Measurements from ENCODE around the gene PGBD5.

The PGBD5 gene

DNA sequence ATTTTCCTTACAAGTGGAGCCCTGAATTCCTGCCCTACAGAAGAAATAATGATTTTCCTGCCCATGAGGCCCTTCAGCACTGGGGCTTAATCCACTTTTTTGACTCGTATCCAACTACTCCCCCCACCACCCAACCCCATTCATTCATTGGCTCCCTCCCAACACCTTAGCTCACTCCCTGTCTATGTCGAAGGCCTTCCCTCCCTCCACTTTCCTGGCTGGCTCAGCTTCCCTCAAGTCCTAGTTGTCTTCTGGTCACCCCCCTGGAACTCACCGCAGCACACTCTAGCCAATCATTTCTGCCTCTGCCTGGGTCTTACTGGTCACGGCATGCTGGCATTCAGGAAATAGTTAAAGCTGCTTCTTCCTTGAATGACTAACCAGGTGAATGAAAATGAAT is 118.9 kb downstream of the PGBD5 start:
- no peak for DNase-seq (ENCODE audit: low read depth in 3 of 3, low spot score in 1 of 3)

DNA sequence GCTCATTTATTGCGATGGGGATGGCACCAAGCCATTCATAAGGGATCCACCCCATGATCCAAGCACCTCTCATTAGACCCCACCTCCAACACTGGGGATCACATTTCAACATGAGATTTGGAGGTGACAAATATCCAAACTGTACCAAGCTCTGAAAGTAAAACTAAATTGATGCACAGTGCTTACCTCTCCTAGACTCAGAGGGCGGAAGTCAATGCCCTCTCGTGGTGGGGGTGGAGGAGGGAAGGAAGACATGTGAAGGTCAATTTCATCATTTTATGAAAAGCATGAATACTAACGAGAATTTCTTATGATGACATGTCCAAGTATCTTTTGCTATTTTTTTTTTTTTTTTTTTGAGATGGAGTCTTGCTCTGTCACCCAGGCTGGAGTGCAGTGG is 120.0 kb downstream of the PGBD5 start:
- no peak for DNase-seq (ENCODE audit: low read depth in 3 of 3, low spot score in 1 of 3)

DNA sequence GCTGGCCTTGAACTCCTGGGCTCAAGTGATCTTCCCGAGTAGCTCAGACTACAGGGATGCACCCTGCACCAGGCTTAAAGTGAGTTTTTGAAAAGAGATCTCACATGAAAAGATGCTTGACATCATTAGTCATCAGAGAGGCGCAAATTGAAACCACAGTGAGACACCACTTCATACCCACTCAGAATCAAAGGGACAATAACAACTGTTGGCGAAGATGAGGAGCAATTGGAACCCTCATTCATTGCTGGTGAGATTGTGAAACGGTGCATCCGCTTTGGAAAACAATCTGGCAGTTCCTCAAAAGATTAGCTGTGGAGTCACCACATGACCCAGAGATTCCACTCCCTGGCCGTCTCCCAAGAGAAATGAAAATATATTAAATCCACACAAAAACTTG is 122.3 kb downstream of the PGBD5 start:
- DNase-seq (ENCODE audit: low read depth in 3 of 3, low spot score in 1 of 3) = no peak

DNA sequence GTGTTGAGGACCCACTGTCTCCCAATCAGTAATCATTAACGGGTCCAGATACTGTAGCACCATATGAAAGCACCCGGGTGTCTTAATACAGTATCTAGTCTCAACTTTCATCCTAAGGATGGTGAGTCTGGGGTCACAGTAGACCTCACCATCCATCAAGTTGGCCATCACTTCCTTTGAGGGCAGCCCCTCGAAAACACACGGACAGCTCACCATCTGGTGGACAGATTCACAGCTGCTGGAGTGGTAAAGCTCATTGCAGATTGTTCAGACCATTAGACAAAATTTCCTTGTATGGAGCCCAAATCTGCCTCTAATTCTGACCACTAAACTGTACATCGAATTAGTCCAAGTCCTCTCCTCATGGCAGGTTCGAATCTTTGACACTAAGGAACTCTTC is 123.1 kb downstream of the PGBD5 start:
- DNase-seq (ENCODE audit: low read depth in 3 of 3, low spot score in 1 of 3) = no peak

DNA sequence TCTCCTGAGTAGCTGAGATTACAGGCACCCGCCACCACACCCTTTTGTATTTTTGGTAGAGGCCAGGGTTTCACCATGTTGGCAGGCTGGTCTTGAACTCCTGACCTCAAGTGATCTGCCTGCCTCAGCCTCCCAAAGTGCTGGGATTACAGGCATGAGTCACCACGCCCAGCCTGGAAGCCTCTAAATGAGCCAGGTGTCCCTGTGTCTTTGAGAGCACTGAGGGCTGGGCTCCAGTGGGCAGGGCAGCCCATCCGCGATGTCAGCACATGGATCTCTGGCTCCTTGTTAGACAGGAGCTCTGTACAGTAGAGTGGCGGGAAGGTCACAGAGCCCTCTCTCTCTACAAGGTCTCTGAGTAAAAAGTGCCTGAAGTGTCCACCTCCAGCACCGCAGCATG is 124.3 kb downstream of the PGBD5 start:
- no peak for DNase-seq (ENCODE audit: low read depth in 3 of 3, low spot score in 1 of 3)

DNA sequence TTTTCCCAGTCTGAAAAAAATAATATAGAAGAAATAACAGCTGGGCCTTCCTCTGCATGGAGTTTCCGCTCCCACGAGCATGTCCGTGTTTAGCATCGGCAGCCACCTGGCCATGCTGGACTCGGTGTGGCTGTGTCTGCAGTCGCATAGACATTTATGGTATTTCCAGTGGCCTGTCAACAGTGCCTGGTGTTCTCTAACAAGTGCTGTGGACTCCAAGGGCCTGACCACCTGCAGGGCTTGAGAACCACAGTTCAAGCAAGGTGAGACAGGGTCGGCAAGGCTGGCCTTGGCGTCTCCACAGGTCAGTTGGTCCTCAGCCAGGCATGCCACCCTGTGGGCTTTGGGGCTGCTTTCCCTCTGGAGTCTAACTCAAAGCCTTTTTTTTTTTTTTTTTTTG is 124.8 kb downstream of the PGBD5 start:
- no peak for DNase-seq (ENCODE audit: low read depth in 3 of 3, low spot score in 1 of 3)

DNA sequence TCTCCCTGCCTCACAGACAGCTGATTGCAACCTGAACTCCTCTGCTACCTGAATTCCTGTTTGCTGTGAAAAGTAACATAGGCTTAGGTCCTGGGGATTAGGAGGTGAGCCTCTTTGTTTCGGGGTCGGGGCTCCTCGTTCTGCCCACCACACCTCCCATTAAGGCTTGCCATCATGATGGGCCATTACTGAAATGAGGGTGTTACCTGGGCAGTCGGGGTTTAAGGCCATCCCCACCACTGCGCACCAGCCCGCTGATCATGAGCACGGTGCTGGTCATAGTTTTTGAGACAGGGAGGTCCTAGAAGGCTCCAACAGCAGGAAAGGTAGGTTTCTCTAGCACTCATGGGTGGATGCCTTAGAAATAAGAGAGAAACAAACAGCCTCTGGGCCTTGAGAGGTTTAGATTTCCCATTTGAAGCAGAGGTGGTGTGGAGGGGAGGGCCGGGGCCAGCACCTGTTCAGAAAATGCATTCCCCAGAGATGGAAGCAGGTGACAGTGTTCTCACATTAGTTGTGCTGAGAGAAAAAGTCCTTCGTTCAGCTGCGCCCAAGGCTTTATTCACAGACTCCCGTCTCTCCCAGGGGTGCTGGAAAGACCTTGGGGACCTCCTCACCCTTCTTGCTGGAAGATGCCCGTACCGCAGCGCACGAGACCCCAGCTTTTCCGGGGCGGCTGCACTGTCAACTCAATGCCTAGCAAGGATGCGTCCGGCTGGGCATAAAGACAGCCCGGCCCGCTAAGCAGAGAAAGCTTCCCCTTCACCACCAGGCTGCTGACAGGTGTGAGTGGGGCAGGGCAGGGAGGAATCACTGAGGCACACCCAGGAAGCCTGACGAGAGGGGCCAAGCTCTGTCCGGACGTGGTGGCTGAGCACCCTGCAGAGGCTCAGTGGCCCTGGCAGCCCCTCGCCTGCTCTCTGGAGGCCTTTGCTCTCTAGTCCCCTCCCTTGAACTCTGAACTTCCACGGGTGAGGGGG is 125.5 kb downstream of the PGBD5 start:
- DNase-seq (ENCODE audit: low read depth in 3 of 3, low spot score in 1 of 3) = no peak

DNA sequence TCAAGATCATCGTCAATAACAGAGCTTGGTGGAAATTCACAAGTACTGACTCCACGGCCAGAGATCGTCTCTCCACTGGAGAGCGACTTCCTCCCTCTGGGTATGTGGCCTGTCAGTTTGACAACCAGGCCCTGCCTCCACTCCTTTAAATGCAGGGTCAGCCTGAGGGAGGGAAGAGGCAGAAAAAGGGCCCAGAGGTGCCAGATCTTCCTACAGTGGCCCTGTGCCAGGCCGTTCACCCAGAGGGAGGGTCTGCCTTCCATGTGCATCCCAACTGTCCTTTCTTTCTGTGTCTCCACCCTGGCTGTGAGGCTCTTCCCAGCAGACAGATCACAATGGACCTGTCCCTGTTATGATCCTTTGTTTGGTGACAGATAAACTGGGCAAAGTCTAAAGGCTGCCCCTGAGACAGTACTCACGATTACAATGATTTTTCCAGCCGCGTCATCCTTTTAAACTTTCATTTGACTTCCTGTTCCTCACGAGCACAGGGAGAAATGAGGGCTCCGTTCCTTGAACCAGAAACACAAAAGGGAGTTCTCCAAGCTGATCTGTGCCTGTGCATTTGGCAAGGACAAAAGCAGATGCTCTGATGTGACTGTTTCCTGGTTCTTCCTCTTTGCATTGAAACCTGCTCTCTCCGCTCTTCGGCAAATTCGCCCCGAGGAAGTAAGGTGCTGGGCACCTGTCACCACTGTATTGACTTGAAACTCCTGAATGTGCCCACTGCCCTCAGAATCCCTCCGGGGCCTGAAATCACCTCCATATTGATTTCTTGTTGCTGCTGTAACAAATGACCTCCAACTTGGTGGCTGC is 126.7 kb downstream of the PGBD5 start:
- DNase-seq (ENCODE audit: low read depth in 3 of 3, low spot score in 1 of 3) = no peak

DNA sequence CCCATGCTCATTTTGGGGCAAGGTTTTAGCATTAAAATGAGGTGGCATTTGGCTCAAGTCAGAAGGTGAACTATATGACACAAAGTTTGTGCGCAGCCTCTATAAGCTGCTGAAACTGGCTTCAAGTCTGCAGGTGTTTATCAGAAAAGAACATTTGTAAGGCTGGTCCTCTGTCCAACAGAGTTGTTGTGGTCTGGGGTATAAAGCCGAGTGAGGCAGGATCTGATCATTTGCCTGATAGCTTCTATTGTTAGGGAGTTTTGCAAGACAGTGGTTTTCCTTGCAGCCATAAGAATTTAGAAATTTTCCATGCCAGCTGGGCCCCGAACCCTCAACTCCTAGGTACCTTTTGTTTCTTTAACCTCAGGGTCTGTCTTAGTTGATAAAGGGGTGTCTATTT is 130.8 kb downstream of the PGBD5 start:
- no peak for DNase-seq (ENCODE audit: low read depth in 3 of 3, low spot score in 1 of 3)

DNA sequence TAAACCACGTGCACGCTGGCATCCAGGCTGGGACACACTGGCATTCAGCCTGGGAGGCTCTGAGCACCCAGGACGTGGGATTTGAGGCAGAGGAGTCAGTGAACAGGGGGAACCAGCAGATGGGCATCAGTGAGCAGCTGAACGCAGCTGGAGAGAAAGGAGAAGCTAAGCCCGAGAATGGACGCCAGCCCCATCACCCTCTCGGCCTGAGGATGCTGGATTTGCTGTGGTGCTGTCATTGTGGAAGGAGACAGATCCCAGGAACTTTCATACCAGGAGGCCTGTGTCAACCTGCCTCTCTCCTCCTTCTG is 132.8 kb downstream of the PGBD5 start:
- DNase-seq (ENCODE audit: low read depth in 3 of 3, low spot score in 1 of 3) = no peak

DNA sequence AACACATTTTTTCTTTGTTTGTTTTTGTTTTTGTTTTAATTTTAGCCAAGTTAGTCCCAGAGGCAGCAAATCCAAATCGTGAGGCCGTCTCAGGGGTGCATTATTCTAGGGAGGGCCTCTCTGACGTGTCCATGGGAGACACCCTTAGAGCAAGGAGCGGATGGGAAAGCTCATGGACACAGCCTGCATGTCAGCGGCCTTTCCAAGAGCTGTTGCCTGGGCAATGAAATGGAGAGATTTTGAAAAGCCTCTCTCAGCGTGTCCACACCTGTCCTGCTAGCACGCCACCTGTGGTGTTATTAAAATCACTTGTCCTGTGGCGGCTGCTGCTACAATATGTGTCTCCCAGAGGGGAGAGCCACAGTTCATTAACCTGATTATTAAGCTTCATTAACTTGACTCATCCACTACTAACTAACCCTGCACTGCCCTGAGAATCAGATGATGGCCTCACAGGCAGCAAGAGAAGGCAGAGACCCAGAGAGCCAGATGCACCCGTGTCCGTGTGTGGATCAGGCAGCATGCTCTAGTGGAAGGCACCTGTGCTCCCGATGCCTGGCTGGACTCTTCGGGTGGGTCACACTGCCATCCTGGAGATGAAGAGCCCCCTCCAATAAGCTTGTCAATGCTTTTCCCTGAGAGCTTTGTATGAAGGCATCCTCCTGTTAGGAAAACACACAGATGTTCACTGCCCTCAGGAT is 133.3 kb downstream of the PGBD5 start:
- no peak for DNase-seq (ENCODE audit: low read depth in 3 of 3, low spot score in 1 of 3)

DNA sequence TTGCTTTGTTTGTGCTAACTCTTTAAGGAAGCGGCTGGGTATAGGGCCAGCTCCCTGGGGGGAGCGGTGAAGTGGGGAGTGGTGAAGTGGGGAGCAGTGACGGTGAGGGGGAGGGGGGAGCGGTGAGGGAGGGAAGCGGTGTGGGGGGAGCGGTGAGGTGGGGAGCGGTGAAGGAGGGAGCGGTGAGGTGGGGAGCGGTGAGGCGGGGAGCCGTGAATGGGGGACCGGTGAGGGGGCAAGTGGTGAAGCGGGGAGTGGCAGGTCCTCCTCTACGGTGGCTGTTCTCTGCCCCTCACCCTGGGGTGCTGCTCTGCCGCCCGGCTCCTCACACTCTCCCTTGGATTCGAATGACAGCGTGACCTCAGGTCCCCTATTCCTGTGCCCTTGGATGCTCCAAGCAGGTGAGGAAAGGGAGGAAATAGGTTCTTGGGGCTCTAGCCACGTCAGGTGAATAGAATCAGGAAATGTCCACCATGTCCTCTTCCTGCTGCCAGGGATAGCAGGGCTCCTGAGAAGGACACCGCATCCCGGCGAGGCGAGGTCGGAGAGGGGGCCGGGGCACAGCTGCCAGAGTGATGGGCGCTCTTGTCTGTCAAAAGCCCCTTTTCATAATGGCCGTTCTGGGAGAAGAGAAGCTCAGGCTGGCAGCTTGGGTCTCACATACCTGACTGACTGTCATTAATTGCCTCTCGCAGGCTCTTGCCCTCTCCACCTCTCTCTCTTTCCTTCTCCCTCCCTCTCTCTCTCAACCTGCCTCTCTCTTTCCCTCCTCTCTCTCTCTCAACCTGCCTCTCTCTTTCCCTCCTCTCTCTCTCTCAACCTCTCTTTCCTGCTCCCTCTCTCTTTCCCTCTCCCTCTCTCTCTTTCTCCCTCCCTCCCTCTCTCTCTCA is 134.2 kb downstream of the PGBD5 start:
- no peak for DNase-seq (ENCODE audit: low read depth in 3 of 3, low spot score in 1 of 3)

DNA sequence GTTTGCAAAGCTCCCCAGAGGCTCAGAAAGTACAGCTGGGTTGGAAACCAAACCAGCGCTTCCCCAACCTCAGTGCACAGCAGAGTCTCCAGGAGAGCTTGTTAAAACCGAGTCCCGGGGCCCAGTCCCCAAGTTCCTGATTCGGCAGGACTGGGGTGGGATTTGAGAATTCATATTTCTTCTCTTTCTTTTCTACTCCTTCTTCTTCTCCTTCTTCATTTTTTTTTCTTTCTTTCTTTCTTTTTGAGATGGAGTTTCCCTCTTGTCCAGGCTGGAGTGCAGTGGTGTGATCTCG is 136.8 kb downstream of the PGBD5 start:
- DNase-seq (ENCODE audit: low read depth in 3 of 3, low spot score in 1 of 3) = no peak

DNA sequence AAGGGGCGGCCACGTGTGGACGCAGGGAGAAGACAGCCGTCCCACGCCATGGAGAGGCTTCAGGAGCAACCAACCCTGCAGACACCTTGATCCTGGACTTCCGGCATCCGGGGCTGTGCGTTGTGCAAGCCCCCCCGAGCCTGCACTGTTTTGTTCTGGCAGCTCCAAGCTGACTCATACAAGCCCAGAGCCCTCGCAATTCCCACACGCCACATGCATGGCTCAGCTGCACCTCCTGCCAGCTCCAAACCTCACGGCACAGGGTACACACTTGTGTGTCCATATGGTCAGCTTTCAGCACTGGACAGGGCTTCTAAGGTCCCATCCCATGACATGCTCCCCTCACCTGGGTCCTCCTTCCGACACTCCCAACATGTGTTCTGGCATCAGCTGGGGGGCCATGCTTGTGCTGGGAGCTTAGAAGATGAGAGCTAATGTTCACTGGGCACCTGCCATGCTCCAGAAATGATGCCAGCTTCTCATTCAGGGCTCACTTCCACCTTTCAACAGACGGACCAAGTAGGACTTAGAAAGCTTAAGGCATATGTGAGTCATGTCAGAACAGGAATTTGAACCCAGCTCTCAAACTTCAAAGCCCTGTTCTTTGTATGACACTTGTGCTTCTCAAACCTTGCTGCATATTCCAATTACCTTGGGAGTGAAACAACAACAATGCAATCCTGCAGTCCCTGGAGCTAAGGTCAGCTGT is 137.3 kb downstream of the PGBD5 start:
- DNase-seq (ENCODE audit: low read depth in 3 of 3, low spot score in 1 of 3) = no peak

DNA sequence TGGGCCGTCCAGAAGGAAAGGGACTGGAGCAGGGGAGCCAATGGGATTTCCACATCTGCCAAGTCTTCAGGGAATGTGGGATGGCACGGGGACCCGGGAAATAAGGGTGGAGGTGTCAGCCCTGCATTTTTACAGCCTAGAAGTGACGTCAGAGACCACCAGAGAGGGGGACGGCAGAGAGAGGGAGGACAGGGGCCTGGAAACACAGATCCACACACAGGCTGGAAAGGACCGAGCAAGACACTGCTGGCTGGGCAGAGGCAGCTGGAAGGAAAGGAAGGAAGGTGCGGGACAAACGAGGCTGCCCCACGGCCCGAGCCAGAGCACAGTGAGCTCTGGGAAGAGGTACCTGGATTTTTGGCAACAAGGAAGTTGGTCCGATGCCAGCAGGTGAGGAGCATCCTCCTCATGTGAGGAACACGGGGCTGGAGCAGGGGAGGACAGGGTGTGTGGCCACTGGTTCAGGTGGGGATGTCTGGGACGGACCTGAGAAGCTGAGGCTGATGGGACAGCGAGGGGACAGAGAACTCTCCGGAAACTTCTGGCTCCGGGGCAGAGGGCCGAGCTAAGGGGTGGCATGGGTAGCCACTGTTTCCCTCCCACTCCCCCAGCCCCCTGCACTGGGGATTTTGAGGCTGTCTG is 138.3 kb downstream of the PGBD5 start:
- no peak for DNase-seq (ENCODE audit: low read depth in 3 of 3, low spot score in 1 of 3)

DNA sequence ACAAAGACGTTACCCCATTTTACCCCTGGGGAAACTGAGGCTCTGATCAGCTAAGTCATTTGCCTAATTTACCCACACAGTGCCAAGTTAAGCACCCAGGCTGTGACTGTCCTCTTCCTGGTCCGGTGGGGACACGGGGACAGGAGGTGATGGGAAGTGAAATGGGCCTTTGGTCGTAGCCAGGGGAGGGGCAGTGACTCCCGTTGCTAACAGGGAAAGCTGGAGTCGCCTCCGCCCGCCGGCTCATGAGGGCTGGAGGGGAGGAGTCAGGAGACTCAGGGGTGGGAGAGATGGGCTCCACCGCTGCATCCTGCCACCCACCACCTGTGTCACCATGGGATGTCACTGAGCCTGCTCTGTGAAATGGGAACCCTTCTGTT is 139.3 kb downstream of the PGBD5 start:
- no peak for DNase-seq (ENCODE audit: low read depth in 3 of 3, low spot score in 1 of 3)

DNA sequence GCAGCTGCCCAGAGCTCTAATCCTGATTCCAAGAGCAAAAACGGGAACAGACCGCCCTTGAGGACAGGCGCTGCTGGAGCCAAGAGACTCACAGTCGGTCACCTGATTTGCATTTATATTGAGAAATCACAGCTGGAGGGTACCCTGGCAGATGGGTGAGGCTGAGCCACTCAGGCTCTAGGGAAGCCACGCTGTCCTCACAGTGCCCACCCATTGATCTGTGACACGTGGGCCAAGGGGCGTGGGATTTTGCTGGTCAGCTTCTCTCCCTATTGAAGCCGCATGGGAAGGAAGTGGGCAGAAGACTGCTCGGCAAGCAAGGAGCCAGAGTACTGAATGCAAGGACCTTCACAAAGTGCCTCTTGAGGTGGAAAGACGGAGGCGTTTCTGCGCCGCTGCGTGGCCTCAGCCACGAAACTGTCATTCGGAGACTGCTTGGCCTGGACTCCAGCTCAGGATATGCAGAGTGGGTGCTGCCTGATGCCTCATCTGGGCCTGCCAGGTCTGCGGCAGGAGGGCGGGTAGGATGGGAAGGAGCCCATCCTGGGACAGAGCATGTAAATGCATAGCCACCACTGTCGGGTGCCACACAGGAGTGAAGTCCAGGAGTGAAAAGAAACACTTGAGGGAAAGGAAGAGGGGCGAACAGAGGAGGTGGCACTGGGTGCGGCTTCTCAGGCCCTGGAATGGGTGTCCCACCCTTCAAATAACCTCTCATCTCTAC is 139.8 kb downstream of the PGBD5 start:
- no peak for DNase-seq (ENCODE audit: low read depth in 3 of 3, low spot score in 1 of 3)

DNA sequence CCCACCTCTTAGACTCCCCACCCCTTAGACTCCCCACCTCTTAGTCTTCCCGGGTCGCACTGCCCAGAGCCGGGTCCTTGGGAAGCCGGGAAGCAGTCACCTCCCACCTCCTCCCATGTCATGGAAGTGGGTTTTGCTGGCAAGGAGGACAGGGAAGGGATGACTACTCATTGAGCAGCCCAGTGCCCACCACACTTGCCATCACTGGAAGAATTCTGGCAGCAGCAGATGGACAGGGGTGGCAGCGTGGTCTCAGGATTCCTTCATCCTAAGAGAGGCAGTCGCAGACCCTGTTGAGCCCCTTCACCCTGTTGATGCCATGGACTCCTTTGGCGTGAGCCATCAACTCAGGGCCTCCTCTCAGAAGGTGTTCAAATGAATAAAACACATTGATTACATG is 140.8 kb downstream of the PGBD5 start:
- DNase-seq (ENCODE audit: low read depth in 3 of 3, low spot score in 1 of 3) = no peak

DNA sequence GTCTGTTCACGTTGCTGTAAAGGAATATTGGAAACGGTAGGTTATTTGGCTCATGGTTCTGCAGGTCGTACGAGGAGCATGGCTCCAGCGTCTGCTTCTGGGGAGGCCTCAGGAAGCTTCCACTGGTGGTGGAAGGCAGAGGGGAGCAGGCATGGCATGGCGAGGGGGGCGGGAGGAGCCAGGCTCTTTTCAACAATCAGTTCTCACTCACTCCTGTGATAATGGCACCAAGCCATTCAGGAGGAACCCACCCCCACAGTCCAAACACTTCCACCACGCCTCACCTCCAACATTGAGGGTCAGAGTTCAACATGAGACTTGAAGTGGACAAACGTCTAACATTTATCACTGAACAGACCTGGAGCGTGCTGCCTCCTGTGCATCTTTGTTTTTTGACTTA is 141.2 kb downstream of the PGBD5 start:
- no peak for DNase-seq (ENCODE audit: low read depth in 3 of 3, low spot score in 1 of 3)

All from stimulated activated CD4-positive, alpha-beta T cell treated with anti-CD3 and anti-CD28 coated beads, TNF-alpha, amount 100 ng/mL, for 1 hour (primary cell).